H1 (cell line): ENCODE results near the gene HMGCL. TPM values are rescaled to one million over a fixed set of nuclear protein-coding genes. Genes with fewer than 3 reads are reported as not detected.
A peak's percentile ranks its signal among the peaks of the same experiment; 100 is the strongest.

Source experiments
- ASH2L ChIP-seq: fragments of 200-600, 300-600 bp; sonication (generic); IDR thresholded peaks from one replicate; pipeline ENCODE4 v1.7.1; 2017; ENCODE audit warnings: low read length
- ATF3 ChIP-seq: IDR thresholded peaks from 2 replicates; pipeline ENCODE4 v1.6.1; 2011; ENCODE audit warnings: low read depth, mild to moderate bottlenecking, low read length; ENCODE audit not compliant: insufficient read depth
- CHD1 ChIP-seq: IDR thresholded peaks from 2 replicates; pipeline ENCODE4 v1.6.1; 2012; ENCODE audit warnings: low read depth, low read length, improper control_type of control experiment
- CTCF ChIP-seq, 3 experiments: IDR thresholded peaks; 1 replicate in 2 of 3; 2 replicates in 1 of 3; pipeline versions ENCODE4 v1.5.1 to v1.6.1; 2011; ENCODE audit warnings: low read length in 3 of 3, mild to moderate bottlenecking in 3 of 3, inconsistent platforms in 2 of 3, low read depth in 1 of 3, moderate library complexity in 1 of 3; ENCODE audit not compliant: insufficient read depth in 1 of 3; ENCODE audit errors: control extremely low read depth in 1 of 3
- EGR1 ChIP-seq: IDR thresholded peaks from 2 replicates; pipeline ENCODE4 v1.6.1; 2011; ENCODE audit warnings: low read depth, low read length, borderline replicate concordance
- EZH2 ChIP-seq: fragments of 200-600 bp; sonication (generic); IDR thresholded peaks from 2 replicates; pipeline ENCODE4 v1.7.1; 2012; ENCODE audit warnings: low read depth, mild to moderate bottlenecking, moderate library complexity, low read length, inconsistent platforms; ENCODE audit not compliant: severe bottlenecking
- GTF2F1 ChIP-seq: IDR thresholded peaks from 2 replicates; pipeline ENCODE4 v1.6.1; 2012; ENCODE audit warnings: low read depth, low read length, improper control_type of control experiment, borderline replicate concordance
- JUN ChIP-seq: IDR thresholded peaks from 2 replicates; pipeline ENCODE4 v1.6.1; 2011; ENCODE audit warnings: low read depth, mild to moderate bottlenecking, improper control_type of control experiment, low read length
- KDM4A ChIP-seq: IDR thresholded peaks from one replicate; pipeline ENCODE4 v1.7.1; 2012; ENCODE audit warnings: low read depth, mild to moderate bottlenecking, moderate library complexity, low read length, inconsistent platforms; ENCODE audit not compliant: severe bottlenecking
- KDM5A ChIP-seq: fragments of 200-600 bp; IDR thresholded peaks from 2 replicates; pipeline ENCODE4 v1.7.1; 2012; ENCODE audit warnings: mild to moderate bottlenecking, low read length, inconsistent platforms, mixed read lengths
- MAX ChIP-seq: IDR thresholded peaks from 2 replicates; pipeline ENCODE4 v1.6.1; 2012; ENCODE audit warnings: inconsistent platforms
- PHF8 ChIP-seq: fragments of 200-600 bp; sonication (generic); conservative IDR thresholded peaks from 2 replicates; pipeline ENCODE4 v1.7.1; 2012; ENCODE audit warnings: low read depth, mild to moderate bottlenecking, inconsistent platforms, low read length, moderate library complexity
- POLR2A ChIP-seq, 2 experiments: IDR thresholded peaks; 1 replicate in 1 of 2; 2 replicates in 1 of 2; pipeline ENCODE4 v1.6.1; 2011; ENCODE audit warnings: low read depth in 2 of 2, low read length in 2 of 2, mild to moderate bottlenecking in 2 of 2; ENCODE audit errors: control extremely low read depth in 1 of 2
- RBBP5 ChIP-seq: IDR thresholded peaks from 2 replicates; pipeline ENCODE4 v1.7.1; 2012; ENCODE audit warnings: low read depth, mild to moderate bottlenecking, inconsistent platforms, low read length, moderate library complexity, borderline replicate concordance
- SIN3A ChIP-seq, 2 experiments: IDR thresholded peaks in 1 of 2; conservative IDR thresholded peaks in 1 of 2; 2 replicates each; pipeline ENCODE4 v1.6.1; 2011 to 2012; ENCODE audit warnings: low read length in 2 of 2, improper control_type of control experiment in 1 of 2, low read depth in 1 of 2, mild to moderate bottlenecking in 1 of 2
- TAF1 ChIP-seq: IDR thresholded peaks from 2 replicates; pipeline ENCODE4 v1.6.1; 2011; ENCODE audit warnings: mild to moderate bottlenecking, low read depth, low read length
- TAF7 ChIP-seq: optimal IDR thresholded peaks from 2 replicates; pipeline ENCODE3; 2011; ENCODE audit warnings: low read depth, mild to moderate bottlenecking, inconsistent platforms, low read length, moderate library complexity, borderline replicate concordance
- TBP ChIP-seq: IDR thresholded peaks from 2 replicates; pipeline ENCODE4 v1.6.1; 2011; ENCODE audit warnings: low read depth, low read length, improper control_type of control experiment
- USF2 ChIP-seq: IDR thresholded peaks from 2 replicates; pipeline ENCODE4 v1.6.1; 2011; ENCODE audit warnings: low read length, improper control_type of control experiment
- YY1 ChIP-seq: IDR thresholded peaks from 2 replicates; pipeline ENCODE4 v1.6.1; 2011; ENCODE audit warnings: low read depth, mild to moderate bottlenecking, low read length
- polyA plus RNA-seq, 7 experiments: library from polyadenylated mRNA; depleted of rRNA in 3 of 7; stranded (reverse) in 5 of 7; unstranded in 2 of 7; fragments of >200 nt in 5 of 7; fragments of 200-250 nt in 2 of 7; gene quantifications; 1 replicate in 5 of 7; 2 replicates in 1 of 7; 4 replicates in 1 of 7; pipeline versions ENCODE4 v1.2.1 to v1.2.3, GENCODE V29; 2011 to 2013; ENCODE audit warnings: missing spikeins in 2 of 7, mixed read lengths in 2 of 7
- total RNA-seq: library from RNA; stranded (reverse); fragmentation: NEBNext Ultra II Directional; extraction: Animal tissue kit (Norgen Biotek cat#: 25700); gene quantifications from 2 replicates; pipeline ENCODE4 v1.2.1, GENCODE V29; 2021

Gene HMGCL
- total and polyA plus RNA-seq, 2 of the 8 experiments (the other 6 are each of a cell fraction or from before 2014, with no cell fraction given), result 13.7 to 19.5 TPM

- TF ChIP-seq MAX (peak; percentile 67), ASH2L (peak; percentile 83), CHD1 (no peak), TAF7 (peak; percentile 92), CTCF (IDR thresholded peaks at IDR 0.05; ENCODE audit: control extremely low read depth in 1 of 3, insufficient read depth in 1 of 3, low read depth in 1 of 3, low read length in 3 of 3) (no peak), SIN3A (conservative IDR thresholded peaks at IDR 0.05 in 1 of 2, IDR thresholded peaks at IDR 0.05 in 1 of 2; ENCODE audit: low read depth in 1 of 2, low read length in 2 of 2) (peak in 1 of 2 experiments; percentile 68; a peak in 1 of 4 replicates), USF2 (peak; percentile 77), EZH2 (no peak), TBP (peak; percentile 86), KDM5A (peak; percentile 94), GTF2F1 (peak; percentile 54; the same call in 1 of the 2 replicates), RBBP5 (peak; percentile 89; the same call in 1 of the 2 replicates), JUN (no peak), POLR2A (IDR thresholded peaks at IDR 0.05; ENCODE audit: control extremely low read depth in 1 of 2, low read depth in 2 of 2, low read length in 2 of 2) (peak; percentile 94 to 96), EGR1 (peak; percentile 87), ATF3 (peak; percentile 45; the same call in 1 of the 2 replicates), TAF1 (peak; percentile 97), YY1 (peak; percentile 96), KDM4A (peak; percentile 50), PHF8 (peak; percentile 98)
These were observed at the start of gene HMGCL (continued) for GRCh38 chr1:23825076-23825761.
